ENCODE measurements around the gene CNKSR3.

Gene CNKSR3

DNA sequence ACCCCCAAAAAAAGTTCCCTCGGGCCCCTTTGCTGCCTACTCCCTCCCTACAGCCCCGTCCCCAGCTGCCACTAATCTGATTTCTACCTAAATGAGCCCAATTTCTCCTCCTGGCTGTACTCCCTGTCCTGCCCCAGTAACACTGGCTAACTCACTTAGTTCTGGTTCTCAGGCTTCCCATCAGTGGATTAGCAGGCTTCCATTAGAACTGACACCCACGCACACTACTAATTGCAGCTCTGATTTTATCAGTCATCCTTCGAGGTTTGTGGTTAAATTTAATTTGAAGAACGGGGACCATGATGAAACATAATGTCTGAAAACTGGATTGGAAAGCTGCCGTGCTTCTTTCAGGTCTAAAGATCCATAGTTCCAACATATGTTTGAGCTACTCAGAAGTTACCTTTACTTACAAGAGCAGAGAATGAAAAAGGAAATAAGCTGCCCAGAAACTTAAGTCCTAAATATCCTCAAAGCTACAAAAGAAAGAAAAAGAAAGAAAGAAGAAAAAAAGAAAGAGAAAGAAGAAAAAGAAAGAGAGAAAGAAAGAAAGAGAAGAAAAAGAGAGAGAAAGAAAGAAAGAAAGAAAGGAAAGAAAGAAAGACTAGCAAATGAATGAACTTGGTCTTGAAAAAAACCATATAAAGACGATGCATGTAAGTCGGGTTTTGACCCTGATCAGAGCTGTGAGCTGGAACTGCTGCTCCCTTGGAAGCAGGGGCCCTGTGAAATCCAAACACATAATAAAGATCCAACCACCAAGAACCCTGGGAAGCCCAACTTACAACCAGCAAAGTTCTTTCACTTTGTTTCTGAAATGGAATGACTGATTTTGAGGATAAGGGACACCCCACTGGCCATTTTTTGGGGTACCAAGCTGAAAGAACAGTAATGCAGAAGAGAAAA lies 51.7 kb downstream of the CNKSR3 start:
- no peak for TF ChIP-seq POLR2AphosphoS5 (IDR thresholded peaks at IDR 0.05; ENCODE audit: low read depth)
- no peak for TF ChIP-seq SPI1 (IDR thresholded peaks at IDR 0.05; ENCODE audit: borderline replicate concordance, low read depth)
- TF ChIP-seq GABPA (IDR thresholded peaks at IDR 0.05; ENCODE audit: low read depth) = no peak
- no peak for TF ChIP-seq REST (IDR thresholded peaks at IDR 0.05; ENCODE audit: insufficient replicate concordance, low read depth)
- TF ChIP-seq, protein P1, sequence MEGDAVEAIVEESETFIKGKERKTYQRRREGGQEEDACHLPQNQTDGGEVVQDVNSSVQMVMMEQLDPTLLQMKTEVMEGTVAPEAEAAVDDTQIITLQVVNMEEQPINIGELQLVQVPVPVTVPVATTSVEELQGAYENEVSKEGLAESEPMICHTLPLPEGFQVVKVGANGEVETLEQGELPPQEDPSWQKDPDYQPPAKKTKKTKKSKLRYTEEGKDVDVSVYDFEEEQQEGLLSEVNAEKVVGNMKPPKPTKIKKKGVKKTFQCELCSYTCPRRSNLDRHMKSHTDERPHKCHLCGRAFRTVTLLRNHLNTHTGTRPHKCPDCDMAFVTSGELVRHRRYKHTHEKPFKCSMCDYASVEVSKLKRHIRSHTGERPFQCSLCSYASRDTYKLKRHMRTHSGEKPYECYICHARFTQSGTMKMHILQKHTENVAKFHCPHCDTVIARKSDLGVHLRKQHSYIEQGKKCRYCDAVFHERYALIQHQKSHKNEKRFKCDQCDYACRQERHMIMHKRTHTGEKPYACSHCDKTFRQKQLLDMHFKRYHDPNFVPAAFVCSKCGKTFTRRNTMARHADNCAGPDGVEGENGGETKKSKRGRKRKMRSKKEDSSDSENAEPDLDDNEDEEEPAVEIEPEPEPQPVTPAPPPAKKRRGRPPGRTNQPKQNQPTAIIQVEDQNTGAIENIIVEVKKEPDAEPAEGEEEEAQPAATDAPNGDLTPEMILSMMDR (IDR thresholded peaks at IDR 0.05; ENCODE audit: insufficient read depth, low read length) = no peak
- no peak for DNase-seq (ENCODE audit: low read depth in 1 of 2, low spot score in 1 of 2)
- Histone ChIP-seq H3K27me3 (ENCODE audit: insufficient read depth, poor library complexity, severe bottlenecking) (no peaks in the 10 kb centered on the region), H3K27ac (replicated peaks) (no peak overlapping the region), H3K4me3 (replicated peaks; ENCODE audit: insufficient read depth, low read length) (no peak overlapping the region)

DNA sequence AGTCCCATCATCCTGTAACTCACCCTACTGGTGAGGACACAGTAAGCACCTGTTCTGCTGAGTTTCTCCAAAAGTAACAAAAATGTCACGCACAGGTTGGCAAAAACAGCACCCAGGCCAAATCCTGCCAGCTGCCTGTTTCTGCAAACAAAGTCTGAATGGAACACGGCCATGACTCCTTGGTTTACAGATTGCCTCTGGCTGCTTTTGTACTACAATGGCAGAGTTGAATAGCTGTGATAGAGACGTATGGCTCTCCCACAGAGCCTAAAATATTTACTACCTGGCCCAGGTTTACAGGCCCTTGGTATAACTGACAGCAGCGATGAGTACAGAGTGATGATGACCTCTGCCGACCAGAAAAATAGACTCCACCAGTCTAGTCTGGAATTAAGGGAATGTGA lies 52.6 kb downstream of the CNKSR3 start:
- no peak for DNase-seq (ENCODE audit: low read depth in 1 of 2, low spot score in 1 of 2)
- Histone ChIP-seq H3K27me3 (ENCODE audit: insufficient read depth, poor library complexity, severe bottlenecking) (no peaks in the 10 kb centered on the region), H3K4me3 (replicated peaks; ENCODE audit: insufficient read depth, low read length) (no peak overlapping the region), H3K27ac (replicated peaks) (no peak overlapping the region)
- TF ChIP-seq POLR2AphosphoS5 (IDR thresholded peaks at IDR 0.05; ENCODE audit: low read depth) (no peak), SPI1 (IDR thresholded peaks at IDR 0.05; ENCODE audit: borderline replicate concordance, low read depth) (no peak), REST (IDR thresholded peaks at IDR 0.05; ENCODE audit: insufficient replicate concordance, low read depth) (no peak), GABPA (IDR thresholded peaks at IDR 0.05; ENCODE audit: low read depth) (no peak)
- TF ChIP-seq, protein P1 (IDR thresholded peaks at IDR 0.05; ENCODE audit: insufficient read depth, low read length) = no peak

DNA sequence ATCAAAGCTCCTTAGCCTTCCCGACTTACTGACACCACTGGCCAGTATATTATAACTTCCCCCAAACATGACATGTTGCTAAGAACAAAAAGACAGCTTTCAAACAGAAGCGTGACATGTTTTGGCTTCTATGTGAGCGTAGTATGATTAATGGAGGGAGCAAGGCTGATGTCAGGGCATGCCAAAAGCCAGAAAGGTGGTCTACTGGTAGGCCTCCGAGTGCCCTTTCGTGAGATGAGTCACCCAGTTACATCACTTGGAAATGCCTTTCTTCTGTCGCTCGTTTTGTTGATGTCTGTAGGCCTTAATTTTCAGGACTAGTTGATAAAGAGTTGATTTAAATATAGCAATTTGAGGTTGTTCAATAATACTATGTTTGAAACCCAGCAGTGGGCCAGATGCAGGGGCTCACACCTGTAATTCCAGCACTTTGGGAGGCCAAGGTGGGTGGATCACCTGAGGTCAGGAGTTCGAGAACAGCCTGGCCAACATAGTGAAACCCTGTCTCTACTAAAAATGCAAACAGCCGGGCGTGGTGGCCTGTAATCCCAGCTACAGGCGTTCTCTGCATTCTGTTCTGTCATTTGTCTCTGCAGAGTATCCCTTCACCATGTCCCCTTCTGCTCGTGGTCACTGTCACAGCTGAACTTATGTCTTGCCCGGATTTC lies 53.3 kb downstream of the CNKSR3 start:
- Histone ChIP-seq H3K4me3 (replicated peaks; ENCODE audit: insufficient read depth, low read length) (no peak overlapping the region), H3K27me3 (ENCODE audit: insufficient read depth, poor library complexity, severe bottlenecking) (no peaks in the 10 kb centered on the region), H3K27ac (replicated peaks) (no peak overlapping the region)
- TF ChIP-seq SPI1 (IDR thresholded peaks at IDR 0.05; ENCODE audit: borderline replicate concordance, low read depth) = no peak
- no peak for TF ChIP-seq REST (IDR thresholded peaks at IDR 0.05; ENCODE audit: insufficient replicate concordance, low read depth)
- no peak for TF ChIP-seq GABPA (IDR thresholded peaks at IDR 0.05; ENCODE audit: low read depth)
- no peak for TF ChIP-seq POLR2AphosphoS5 (IDR thresholded peaks at IDR 0.05; ENCODE audit: low read depth)
- TF ChIP-seq, protein P1 (IDR thresholded peaks at IDR 0.05; ENCODE audit: insufficient read depth, low read length) = no peak
- DNase-seq (ENCODE audit: low read depth in 1 of 2, low spot score in 1 of 2) = no peak

All from HL-60 (cell line).